GM18498 (cell line): ENCODE measurements around the gene MACROD2.
A peak's percentile ranks its signal among the peaks of the same experiment; 100 is the strongest.

Experiments
- ATAC-seq: cut with Tn5 transposase; IDR thresholded peaks from one replicate; pipeline ENCODE4 v1.9.1; 2021; ENCODE audit warnings: mild to moderate bottlenecking, moderate library complexity; ENCODE audit not compliant: unreplicated experiment

Gene MACROD2

GRCh38 chr20:16043931-16044330 is 2048.6 kb downstream of the MACROD2 start:
- ATAC-seq: no peak

GRCh38 chr20:16048876-16049275 is 2053.6 kb downstream of the MACROD2 start:
- ATAC-seq: no peak

GRCh38 chr20:16049529-16050093 is 2054.3 kb downstream of the MACROD2 start:
- ATAC-seq: no peak

GRCh38 chr20:16050366-16050765 is 2055.1 kb downstream of the MACROD2 start:
- ATAC-seq: no peak

- no peak for ATAC-seq
Measured at GRCh38 chr20:16051968-16052367, 2056.7 kb downstream of the MACROD2 start.

- ATAC-seq: no peak
Measured at GRCh38 chr20:16052456-16052855, 2057.1 kb downstream of the MACROD2 start.

- ATAC-seq: no peak
Measured at GRCh38 chr20:16054985-16055384, 2059.7 kb downstream of the MACROD2 start.

- no peak for ATAC-seq
Measured at GRCh38 chr20:16057651-16058050, 2062.3 kb downstream of the MACROD2 start.

GRCh38 chr20:16058268-16058667 is 2063.0 kb downstream of the MACROD2 start:
- ATAC-seq: no peak

- no peak for ATAC-seq
Measured at GRCh38 chr20:16059841-16060240, 2064.5 kb downstream of the MACROD2 start.

- ATAC-seq: no peak
Measured at GRCh38 chr20:16061351-16061750, 2066.0 kb downstream of the MACROD2 start.

GRCh38 chr20:16062661-16063581 is 2067.6 kb downstream of the MACROD2 start:
- ATAC-seq: no peak

GRCh38 chr20:16063881-16064280 is 2068.6 kb downstream of the MACROD2 start:
- no peak for ATAC-seq

GRCh38 chr20:16064989-16065707 is 2069.8 kb downstream of the MACROD2 start:
- ATAC-seq: no peak

GRCh38 chr20:16066571-16066970 is 2071.3 kb downstream of the MACROD2 start:
- no peak for ATAC-seq

GRCh38 chr20:16069389-16070010 is 2074.2 kb downstream of the MACROD2 start:
- peak; percentile 92 for ATAC-seq

GRCh38 chr20:16072220-16072619 is 2076.9 kb downstream of the MACROD2 start:
- ATAC-seq: no peak

GRCh38 chr20:16078172-16078898 is 2083.0 kb downstream of the MACROD2 start:
- no peak for ATAC-seq

- ATAC-seq: no peak
Measured at GRCh38 chr20:16081421-16081820, 2086.1 kb downstream of the MACROD2 start.

GRCh38 chr20:16082051-16082550 is 2086.8 kb downstream of the MACROD2 start:
- ATAC-seq: no peak
